Activated T-cell treated with anti-CD3 and anti-CD28 coated beads for 1 hour (primary cell): Measurements from ENCODE around the gene CANX.
"Not testable (repeated sequence)": the region's sequence is repeated elsewhere in the genome, so short reads cannot be mapped to it uniquely, and the experiment has no call there.

Source experiments
- DNase-seq: peaks from one replicate; pipeline ENCODE4 v3.0.0-alpha.2; 2020; ENCODE audit warnings: low read depth

The CANX gene

GRCh38 chr5:179698935-179699615 is at the start of gene CANX:
Gene CANX (plus strand): TSS chr5:179698967. CDS start chr5:179705682, 6,715 bp downstream.
- DNase-seq: no peak

GRCh38 chr5:179649166-179649703 is 49.5 kb upstream of the CANX start:
- DNase-seq: not testable (repeated sequence)

GRCh38 chr5:179650245-179650644 is 48.5 kb upstream of the CANX start:
- DNase-seq: not testable (repeated sequence)

DNA sequence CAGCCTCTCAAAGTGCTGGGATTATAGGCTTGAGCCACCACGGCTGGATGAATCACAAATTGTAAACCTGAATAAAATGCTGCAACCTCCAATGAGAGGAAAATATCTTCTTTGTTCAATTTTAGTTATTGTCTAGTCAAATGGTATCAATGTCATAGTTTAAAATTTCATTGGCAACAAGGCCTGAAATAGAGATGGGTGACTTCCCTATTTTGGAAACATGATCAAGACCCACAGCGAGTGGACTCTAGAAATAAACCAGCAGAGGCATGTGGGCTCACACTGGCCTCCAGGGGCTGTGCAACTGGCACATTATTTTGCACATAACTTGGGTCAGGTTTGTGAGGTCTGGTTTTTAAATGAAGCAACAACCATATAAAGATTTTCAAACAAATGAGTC is 45.6 kb upstream of the CANX start:
- DNase-seq: not testable (repeated sequence)

GRCh38 chr5:179657302-179658178 is 41.2 kb upstream of the CANX start:
- not testable (repeated sequence) for DNase-seq

- DNase-seq: not testable (repeated sequence)
Measured at GRCh38 chr5:179658179-179658856, 40.4 kb upstream of the CANX start.

DNA sequence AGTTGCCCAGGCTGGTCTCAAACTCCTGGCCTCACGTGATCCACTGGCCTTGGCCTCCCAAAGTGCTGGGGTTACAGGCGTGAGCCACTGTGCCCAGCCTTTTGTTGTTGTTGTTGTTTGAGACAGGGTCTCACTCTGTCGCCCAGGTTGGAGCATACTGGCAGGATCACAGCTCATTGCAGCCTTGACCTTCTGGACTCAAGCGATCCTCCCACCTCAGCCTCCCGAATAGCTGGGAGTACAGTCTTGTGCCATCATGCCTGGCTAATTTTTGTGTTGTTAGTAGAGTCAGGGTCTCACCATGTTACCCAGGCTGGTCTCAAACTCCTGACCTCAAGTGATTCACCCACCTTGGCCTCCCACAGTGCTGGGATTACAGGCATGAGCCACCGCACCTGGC is 37.1 kb upstream of the CANX start:
- not testable (repeated sequence) for DNase-seq

- DNase-seq: peak; percentile 12
Measured at GRCh38 chr5:179668391-179668790, 30.4 kb upstream of the CANX start.

GRCh38 chr5:179678223-179679013 is 20.3 kb upstream of the CANX start:
- DNase-seq: peak; percentile 88

DNA sequence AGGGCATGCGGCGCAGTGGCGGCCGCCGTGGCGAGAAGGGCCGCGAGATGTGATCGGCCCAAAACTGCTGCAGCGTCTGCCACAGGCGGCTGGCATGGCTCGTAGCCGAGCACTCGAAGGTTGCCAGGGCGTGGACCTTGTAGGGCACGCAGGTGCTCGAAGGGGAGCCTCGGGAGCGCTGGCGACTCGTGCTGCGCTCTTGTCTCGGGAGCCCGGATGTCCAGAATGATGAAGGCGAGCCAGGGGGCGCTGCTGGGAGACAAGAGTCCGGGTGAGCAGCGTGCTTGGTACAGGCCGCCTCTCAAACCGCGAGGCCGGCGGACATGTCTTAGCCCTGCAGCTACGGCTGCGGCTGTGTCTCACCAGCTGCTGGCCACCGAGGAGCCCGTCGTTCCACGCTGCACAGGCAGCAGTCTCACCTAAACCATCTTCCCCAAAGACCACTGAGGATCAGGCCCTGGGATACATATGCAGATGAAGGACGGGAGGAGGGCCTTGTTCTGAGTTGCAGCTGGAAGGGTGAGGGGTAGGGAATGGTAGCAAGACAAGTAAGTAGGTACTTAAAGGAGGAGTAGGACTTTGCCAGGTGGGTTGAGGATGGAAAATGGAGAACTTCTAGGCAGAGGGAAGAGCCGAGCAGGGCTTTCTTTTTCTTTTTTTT is 19.6 kb upstream of the CANX start:
- DNase-seq: peak; percentile 50

- DNase-seq: no peak
Measured at GRCh38 chr5:179680014-179680779, 18.6 kb upstream of the CANX start.

- no peak for DNase-seq
Measured at GRCh38 chr5:179680780-179681401, 17.9 kb upstream of the CANX start, which contains the start of gene CBY3. Gene CBY3 (minus strand): TSS chr5:179681034. CDS start chr5:179680918, 116 bp downstream.

DNA sequence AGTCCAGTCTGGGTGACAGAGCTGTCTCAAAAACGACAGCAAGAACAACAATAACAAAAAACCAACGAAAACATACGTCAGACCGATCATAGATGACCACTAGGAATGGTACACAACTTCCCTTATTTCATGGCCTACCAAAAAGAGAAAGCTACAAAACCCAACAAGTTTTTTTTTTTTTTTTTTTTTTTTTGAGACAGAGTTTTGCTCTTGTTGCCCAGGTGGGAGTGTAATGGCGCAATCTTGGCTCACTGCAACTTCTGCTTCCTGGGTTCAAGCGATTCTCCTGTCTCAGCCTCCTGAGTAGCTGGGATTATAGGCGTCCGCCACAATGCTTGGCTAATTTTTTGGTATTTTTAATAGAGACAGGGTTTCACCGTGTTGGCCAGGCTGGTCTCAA is 9.6 kb upstream of the CANX start:
- not testable (repeated sequence) for DNase-seq

DNA sequence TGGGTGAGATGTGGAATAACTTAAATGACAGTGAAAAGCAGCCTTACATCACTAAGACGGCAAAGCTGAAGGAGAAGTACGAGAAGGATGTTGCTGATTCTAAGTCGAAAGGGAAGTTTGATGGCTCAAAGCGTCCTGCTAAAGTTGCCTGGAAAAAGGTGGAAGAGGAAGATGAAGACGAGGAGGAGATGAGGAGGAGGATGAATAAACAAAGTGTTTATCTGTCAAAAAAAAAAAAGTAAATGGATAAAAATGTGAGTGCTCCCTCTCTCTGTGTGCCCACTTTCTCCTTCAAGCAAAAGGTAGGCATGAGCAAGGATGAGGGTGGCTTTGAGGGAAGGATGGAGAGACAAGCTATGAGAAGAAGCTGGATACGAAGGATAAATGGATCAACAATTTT is 4.2 kb upstream of the CANX start:
- no peak for DNase-seq

- DNase-seq: no peak
Measured at GRCh38 chr5:179696603-179697002, 2.2 kb upstream of the CANX start.

GRCh38 chr5:179697108-179697507 is 1.7 kb upstream of the CANX start:
- no peak for DNase-seq

DNA sequence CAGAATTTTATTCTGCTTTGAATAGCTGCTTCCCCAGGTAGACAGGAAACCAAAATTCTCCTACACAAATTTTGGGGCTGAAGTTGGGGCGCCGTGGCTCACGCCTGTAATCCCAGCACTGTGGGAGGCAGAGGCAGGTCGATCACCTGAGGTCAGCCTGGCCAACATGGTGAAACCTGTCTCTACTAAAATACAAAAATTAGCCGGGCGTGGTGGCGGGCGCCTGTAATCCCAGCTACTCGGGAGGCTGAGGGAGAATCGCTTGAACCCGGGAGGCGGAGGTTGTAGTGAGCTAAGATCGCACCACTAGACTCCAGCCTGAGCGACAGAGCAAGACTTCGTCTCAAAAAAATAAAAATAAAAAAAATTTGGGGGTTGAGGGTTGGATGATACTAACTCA is 1.2 kb upstream of the CANX start:
- DNase-seq: not testable (repeated sequence)

DNA sequence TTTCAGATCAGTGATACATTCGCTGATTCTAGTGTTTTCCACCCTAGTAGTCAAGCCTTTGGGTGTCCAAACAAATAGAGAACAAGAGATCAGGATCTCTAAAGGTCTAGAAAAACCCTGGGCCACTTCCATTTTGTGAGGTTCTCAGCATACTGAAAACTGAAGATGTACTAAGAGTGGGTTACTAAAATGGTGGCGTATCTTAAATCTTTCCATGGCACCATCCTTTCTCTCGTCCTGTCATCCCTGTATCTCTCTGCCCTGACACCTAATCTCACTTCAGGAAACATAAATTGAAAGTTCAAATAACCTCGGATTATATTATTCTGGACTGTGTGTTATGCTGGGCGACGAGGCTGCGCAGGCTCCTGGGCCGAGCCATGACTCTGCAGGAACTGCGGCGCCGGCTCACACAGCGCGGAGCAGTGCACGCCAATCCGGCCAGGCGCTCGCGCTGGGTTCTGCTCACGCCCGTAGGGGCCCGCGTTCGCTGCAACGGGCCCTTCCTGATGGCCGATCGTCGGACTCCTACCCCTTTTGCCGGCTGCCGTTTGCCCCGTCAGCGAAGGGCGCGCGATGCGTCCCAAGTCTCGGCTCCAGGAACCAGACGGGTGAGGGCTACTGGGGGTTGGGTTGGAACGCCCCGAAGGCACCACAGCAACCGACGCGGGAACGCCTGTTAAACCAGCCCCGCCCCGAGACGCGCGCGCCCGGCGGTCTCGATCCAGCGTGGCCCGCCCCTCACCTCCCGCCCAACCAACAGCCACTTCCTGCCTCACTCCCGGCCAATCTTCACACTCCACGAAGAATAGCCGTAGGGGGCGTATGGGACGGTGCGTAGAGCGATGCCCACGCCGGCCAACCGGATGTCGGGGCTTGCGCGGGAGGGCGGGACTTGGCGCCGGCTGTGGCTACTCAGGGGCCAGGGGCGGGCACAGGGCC is 503 bp upstream of the CANX start:
- DNase-seq: peak; percentile 96
